Panc1 (cell line): ENCODE measurements around the gene MLF1.

Experiments
- CTCF ChIP-seq: fragments of 450-650 bp; IDR thresholded peaks from 2 replicates; pipeline ENCODE4 v1.5.1; 2017; ENCODE audit warnings: mild to moderate bottlenecking
- POLR2AphosphoS5 ChIP-seq: IDR thresholded peaks from 2 replicates; pipeline ENCODE4 v1.6.1; 2012; ENCODE audit warnings: mild to moderate bottlenecking, low read depth, low read length, moderate library complexity
- REST ChIP-seq, 2 experiments: IDR thresholded peaks; 2 replicates each; pipeline ENCODE4 v1.6.1; 2011 to 2012; ENCODE audit warnings: low read depth in 2 of 2, control low read depth in 1 of 2, low read length in 1 of 2, mild to moderate bottlenecking in 1 of 2, moderate library complexity in 1 of 2; ENCODE audit not compliant: insufficient read depth in 1 of 2

GRCh38 chr3:158548691-158549090 lies 22.3 kb upstream of the MLF1 start:
- TF ChIP-seq CTCF (no peak), REST (IDR thresholded peaks at IDR 0.05; ENCODE audit: insufficient read depth in 1 of 2, low read depth in 2 of 2, low read length in 1 of 2) (no peak), POLR2AphosphoS5 (no peak)
